Activated B cell treated with CpG ODN at 0.5 μM for 24 hours (primary cell): ENCODE results near the gene PTTG1. TPM values are rescaled to one million over a fixed set of nuclear protein-coding genes. Genes with fewer than 3 reads are reported as not detected.

Experiments used
- ATAC-seq: fragments of 200-7000 bp; cut with Tn5 transposase; one replicate; pipeline ENCODE4 v1.10.0; 2021; ENCODE audit warnings: low read depth, mild to moderate bottlenecking, moderate library complexity
- CTCF ChIA-PET: fragments of 350-600 bp; sonication (Branson Sonifier 250); formaldehyde crosslinking; loops from one replicate; lab custom pipeline; 2021; ENCODE audit warnings: antibody characterized with exemption; lab: Charles Lee
- POLR2A ChIA-PET: fragments of 350-600 bp; sonication (Branson Sonifier 250); formaldehyde crosslinking; loops from one replicate; lab custom pipeline; 2021; ENCODE audit warnings: antibody characterized with exemption; lab: Charles Lee
- DNase-seq: peaks from one replicate; pipeline ENCODE4 v3.0.0; 2022
- H3K27ac Mint-ChIP-seq: one replicate; pipeline ENCODE4 v1.8.0; 2020; ENCODE audit warnings: mixed read lengths
- H3K27me3 Mint-ChIP-seq: one replicate; pipeline ENCODE4 v1.8.0; 2021; ENCODE audit warnings: mixed read lengths
- H3K36me3 Mint-ChIP-seq: one replicate; pipeline ENCODE4 v1.8.0; 2021; ENCODE audit warnings: low read depth, mixed read lengths
- H3K4me1 Mint-ChIP-seq: one replicate; pipeline ENCODE4 v1.8.0; 2021; ENCODE audit warnings: mixed read lengths
- H3K4me3 Mint-ChIP-seq: one replicate; pipeline ENCODE4 v1.8.0; 2020; ENCODE audit warnings: mild to moderate bottlenecking, mixed read lengths
- H3K9me3 Mint-ChIP-seq: one replicate; pipeline ENCODE4 v1.8.0; 2020; ENCODE audit warnings: mixed read lengths
- intact Hi-C: fragments of 100-400 bp; cut with micrococcal nuclease; formaldehyde crosslinking; loops from one replicate; pipeline ENCODE4 v1.15.1; 2024
- total RNA-seq: library from RNA; stranded (reverse); gene quantifications from 2 replicates; pipeline ENCODE4 v1.2.3, GENCODE V29; 2022
- TF ChIP-seq, protein P1 (sequence below): fragments of 200-600 bp; IDR thresholded peaks from one replicate; pipeline ENCODE4 v1.8.0; 2022; ENCODE audit warnings: antibody characterized with exemption, mild to moderate bottlenecking

PTTG1 gene
- total RNA-seq, 1 donor from 2014 or later: 16.8 TPM

DNA sequence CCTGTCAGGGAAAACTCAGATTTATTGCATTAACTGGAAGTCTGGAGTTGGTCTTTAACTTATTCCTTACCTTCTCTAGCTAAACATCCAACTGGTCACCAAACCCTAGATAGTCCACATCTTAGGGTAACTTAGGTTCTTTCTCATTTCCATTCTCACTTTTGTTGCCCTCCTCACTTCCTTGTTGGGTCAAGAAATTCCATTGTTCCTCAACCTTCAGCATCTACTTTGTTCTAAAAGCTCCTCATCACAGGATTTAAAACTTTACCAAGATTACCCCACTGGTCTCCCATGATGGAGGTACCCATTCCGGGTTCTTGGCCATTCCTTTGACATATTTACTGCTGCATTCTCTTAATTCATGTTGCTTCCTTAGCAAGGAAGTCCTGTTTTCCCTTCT is 32.1 kb downstream of the PTTG1 start:
- ChIA-PET CTCF (interaction anchor here (2.8 kb wide), 1 partner anchor 15 kb away, joined by 9 read pairs; no protein-coding TSS in a partner anchor), POLR2A (interaction anchor here (0.5 to 3.4 kb wide), 3 partner anchors 14 to 36 kb away, joined by 6 to 13 read pairs (median 6); no protein-coding TSS in a partner anchor)
- TF ChIP-seq, protein P1, sequence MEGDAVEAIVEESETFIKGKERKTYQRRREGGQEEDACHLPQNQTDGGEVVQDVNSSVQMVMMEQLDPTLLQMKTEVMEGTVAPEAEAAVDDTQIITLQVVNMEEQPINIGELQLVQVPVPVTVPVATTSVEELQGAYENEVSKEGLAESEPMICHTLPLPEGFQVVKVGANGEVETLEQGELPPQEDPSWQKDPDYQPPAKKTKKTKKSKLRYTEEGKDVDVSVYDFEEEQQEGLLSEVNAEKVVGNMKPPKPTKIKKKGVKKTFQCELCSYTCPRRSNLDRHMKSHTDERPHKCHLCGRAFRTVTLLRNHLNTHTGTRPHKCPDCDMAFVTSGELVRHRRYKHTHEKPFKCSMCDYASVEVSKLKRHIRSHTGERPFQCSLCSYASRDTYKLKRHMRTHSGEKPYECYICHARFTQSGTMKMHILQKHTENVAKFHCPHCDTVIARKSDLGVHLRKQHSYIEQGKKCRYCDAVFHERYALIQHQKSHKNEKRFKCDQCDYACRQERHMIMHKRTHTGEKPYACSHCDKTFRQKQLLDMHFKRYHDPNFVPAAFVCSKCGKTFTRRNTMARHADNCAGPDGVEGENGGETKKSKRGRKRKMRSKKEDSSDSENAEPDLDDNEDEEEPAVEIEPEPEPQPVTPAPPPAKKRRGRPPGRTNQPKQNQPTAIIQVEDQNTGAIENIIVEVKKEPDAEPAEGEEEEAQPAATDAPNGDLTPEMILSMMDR: no peak
- DNase-seq (no peak), ATAC-seq (no peak)
- Mint-ChIP-seq H3K4me1 (peaks cover 38% of the 10 kb centered on the region), H3K27ac (no peak overlapping the region), H3K9me3 (no peaks in the 10 kb centered on the region), H3K4me3 (no peak overlapping the region), H3K27me3 (peaks cover 3% of the 10 kb centered on the region), H3K36me3 (no peaks in the 10 kb centered on the region)
- intact Hi-C loops: no loop called here

DNA sequence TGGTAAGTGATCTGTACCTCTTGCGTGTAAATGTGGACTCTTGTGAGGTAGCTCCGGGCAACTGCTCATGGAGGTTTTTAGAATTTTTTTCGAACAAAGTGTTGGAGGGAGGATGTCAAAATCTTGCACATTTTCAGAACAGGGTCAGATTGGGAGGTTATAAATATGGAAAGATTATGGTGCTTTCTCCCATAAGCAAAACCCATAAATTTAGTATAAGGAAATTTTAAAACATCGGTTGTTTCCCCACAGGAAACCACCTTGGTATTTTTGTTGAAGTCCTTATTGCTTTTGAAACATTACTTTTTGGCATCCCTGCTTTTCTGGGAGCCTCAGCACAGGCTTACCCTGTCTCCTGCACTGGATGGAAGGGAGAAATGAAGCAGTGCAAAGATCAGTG is 33.9 kb downstream of the PTTG1 start:
- TF ChIP-seq, protein P1: no peak
- ATAC-seq: no peak
- Mint-ChIP-seq H3K27ac (no peak overlapping the region), H3K9me3 (no peaks in the 10 kb centered on the region), H3K36me3 (no peaks in the 10 kb centered on the region), H3K4me3 (no peak overlapping the region), H3K4me1 (peaks cover 44% of the 10 kb centered on the region), H3K27me3 (peaks cover 3% of the 10 kb centered on the region)
- ChIA-PET POLR2A (interaction anchor here (0.7 kb wide), 1 partner anchor 66 kb away, joined by 3 read pairs; no protein-coding TSS in a partner anchor), CTCF (interaction anchor here (2.8 kb wide), 1 partner anchor 17 kb away, joined by 9 read pairs; no protein-coding TSS in a partner anchor)
- intact Hi-C loops: no loop called here
- DNase-seq: no peak

DNA sequence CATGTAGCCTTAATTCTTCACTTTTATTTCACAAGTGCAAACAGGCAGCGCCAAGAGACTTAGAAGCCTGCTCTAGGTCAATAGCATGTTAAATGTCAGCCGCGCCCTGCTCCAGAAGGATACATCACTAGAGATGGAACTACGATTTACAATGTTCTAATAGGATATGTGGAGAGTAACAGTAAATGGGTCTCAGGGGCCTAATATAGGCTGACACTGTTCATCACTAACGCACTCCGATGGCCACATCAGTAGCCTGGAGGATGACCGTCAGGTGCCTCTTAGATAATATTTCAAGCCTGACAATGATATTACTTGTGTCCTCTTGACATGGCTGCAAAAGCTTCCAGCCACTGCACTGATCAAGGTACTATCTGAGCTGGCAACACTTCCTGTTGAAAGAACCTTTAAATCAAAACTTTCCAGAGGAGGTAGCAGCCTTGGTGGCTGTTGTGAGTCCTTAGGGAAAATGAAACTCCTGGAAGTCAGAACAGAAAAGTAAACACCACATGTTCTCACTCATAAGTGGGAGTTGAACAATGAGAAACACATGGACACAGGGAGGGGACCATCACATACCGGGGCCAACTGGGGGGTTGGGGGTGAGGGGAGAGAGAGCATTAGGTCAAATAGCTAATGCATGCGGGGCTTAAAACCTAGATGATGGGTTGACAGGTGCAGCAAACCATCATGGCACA is 35.0 kb downstream of the PTTG1 start:
- Mint-ChIP-seq H3K27ac (no peak overlapping the region), H3K9me3 (no peaks in the 10 kb centered on the region), H3K36me3 (no peaks in the 10 kb centered on the region), H3K4me3 (no peak overlapping the region), H3K27me3 (peaks cover 3% of the 10 kb centered on the region), H3K4me1 (peaks cover 44% of the 10 kb centered on the region)
- no peak for ATAC-seq
- ChIA-PET POLR2A (interaction anchor here (0.7 kb wide), 2 partner anchors 23 to 37 kb away, joined by 3 to 4 read pairs; partner anchors contain the start of gene SLU7), CTCF (interaction anchor here (0.8 to 1.1 kb wide), 3 partner anchors 13 to 17 kb away, joined by 3 read pairs; no protein-coding TSS in a partner anchor)
- no peak for DNase-seq
- TF ChIP-seq, protein P1: no peak
- intact Hi-C loops: no loop called here

DNA sequence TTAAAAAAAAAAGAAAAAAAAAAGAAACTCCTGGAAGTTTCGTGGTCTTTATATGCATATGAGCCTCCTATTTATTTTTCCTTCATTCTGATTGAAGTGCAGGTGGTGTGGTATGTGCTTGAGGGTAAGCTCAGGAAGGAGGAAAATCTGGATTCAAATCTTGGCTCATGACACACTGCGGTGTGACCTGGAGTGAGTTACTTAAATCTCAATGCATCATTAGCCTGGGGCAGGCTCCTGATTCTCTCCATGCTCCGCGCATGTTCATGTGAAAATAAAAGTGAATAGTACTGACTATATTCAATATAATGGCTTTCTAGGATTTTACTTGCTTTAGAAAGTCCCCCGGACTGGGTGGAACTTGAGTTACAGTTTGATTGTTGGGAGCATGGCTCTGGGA is 35.6 kb downstream of the PTTG1 start:
- H3K4me3 Mint-ChIP-seq: no peak overlapping the region
- H3K27me3 Mint-ChIP-seq: peaks cover 3% of the 10 kb centered on the region
- intact Hi-C loops: no loop called here
- DNase-seq (no peak), ATAC-seq (no peak)
- ChIA-PET CTCF (interaction anchor here (0.8 to 1.1 kb wide), 3 partner anchors 13 to 18 kb away, joined by 3 read pairs; no protein-coding TSS in a partner anchor), POLR2A (interaction anchor here (0.7 to 4.1 kb wide), 3 partner anchors 18 to 38 kb away, joined by 3 to 20 read pairs (median 4); partner anchors contain the start of gene SLU7)
- TF ChIP-seq, protein P1: no peak
- H3K27ac Mint-ChIP-seq: no peak overlapping the region
- peaks cover 47% of the 10 kb centered on the region for H3K4me1 Mint-ChIP-seq
- H3K9me3 Mint-ChIP-seq: no peaks in the 10 kb centered on the region
- no peaks in the 10 kb centered on the region for H3K36me3 Mint-ChIP-seq
